ENCODE measurements around the gene LDHAL6B. TPM values are rescaled to one million over a fixed set of nuclear protein-coding genes. Genes with fewer than 3 reads are reported as not detected.

Gene LDHAL6B
- total RNA-seq, 2 donors from 2014 or later: not detected

- Histone ChIP-seq H3K4me1 (peaks cover 24% of the 10 kb centered on the region), H3K36me3 (replicated peaks in 1 of 2; ENCODE audit: insufficient read depth in 1 of 2, low read depth in 2 of 2) (no peaks in the 10 kb centered on the region), H3K9me3 (no peaks in the 10 kb centered on the region), H3K4me3 (no peak overlapping the region), H3K27me3 (no peaks in the 10 kb centered on the region), H3K27ac (peak overlapping the region in 2 of 4 donors; percentile 27 to 65)
- no peak for TF ChIP-seq CTCF (IDR thresholded peaks at IDR 0.05)
- TF ChIP-seq POLR2A (IDR thresholded peaks at IDR 0.05): no peak
- DNase-seq (no peak), ATAC-seq (no peak)
- intact Hi-C loops (cut with DNase I): no loop called here
- 91 to 98% methylated on average over 4 to 6 of the region's 8 CpGs for WGBS, 2 donors
Measured at GRCh38 chr15:59171067-59171397, 35.6 kb upstream of the LDHAL6B start.

- Histone ChIP-seq H3K9me3 (no peaks in the 10 kb centered on the region), H3K36me3 (replicated peaks in 1 of 2; ENCODE audit: insufficient read depth in 1 of 2, low read depth in 2 of 2) (no peaks in the 10 kb centered on the region), H3K27me3 (no peaks in the 10 kb centered on the region), H3K4me1 (peaks cover 13% of the 10 kb centered on the region), H3K4me3 (no peak overlapping the region), H3K27ac (no peak overlapping the region)
- intact Hi-C loops (cut with DNase I): no loop called here
- DNase-seq (no peak), ATAC-seq (no peak)
- 96 to 97% methylated on average over 7 of the region's 7 CpGs for WGBS, 2 donors
- no peak for TF ChIP-seq CTCF (IDR thresholded peaks at IDR 0.05)
- no peak for TF ChIP-seq POLR2A (IDR thresholded peaks at IDR 0.05)
Measured at GRCh38 chr15:59172289-59172901, 34.2 kb upstream of the LDHAL6B start.

GRCh38 chr15:59173194-59173593 lies 33.4 kb upstream of the LDHAL6B start:
- Histone ChIP-seq H3K4me1 (peaks cover 13% of the 10 kb centered on the region), H3K9me3 (no peaks in the 10 kb centered on the region), H3K27me3 (no peaks in the 10 kb centered on the region), H3K36me3 (replicated peaks in 1 of 2; ENCODE audit: insufficient read depth in 1 of 2, low read depth in 2 of 2) (no peaks in the 10 kb centered on the region), H3K4me3 (no peak overlapping the region), H3K27ac (no peak overlapping the region)
- no peak for TF ChIP-seq CTCF (IDR thresholded peaks at IDR 0.05)
- TF ChIP-seq POLR2A (IDR thresholded peaks at IDR 0.05): no peak
- no peak for DNase-seq
- intact Hi-C loops (cut with DNase I): no loop called here
- 95 to 97% methylated on average over 5 of the region's 5 CpGs for WGBS, 2 donors
- no peak for ATAC-seq

- WGBS, 2 donors: 89 to 91% methylated on average over 12 of the region's 12 CpGs
- intact Hi-C loops (cut with DNase I): no loop called here
- Histone ChIP-seq H3K27me3 (no peaks in the 10 kb centered on the region), H3K9me3 (no peaks in the 10 kb centered on the region), H3K4me3 (no peak overlapping the region), H3K4me1 (peaks cover 13% of the 10 kb centered on the region), H3K36me3 (replicated peaks in 1 of 2; ENCODE audit: insufficient read depth in 1 of 2, low read depth in 2 of 2) (no peaks in the 10 kb centered on the region), H3K27ac (peak overlapping the region in 1 of 4 donors; percentile 48)
- TF ChIP-seq POLR2A (IDR thresholded peaks at IDR 0.05) (no peak), CTCF (IDR thresholded peaks at IDR 0.05) (no peak)
- no peak for DNase-seq
- no peak for ATAC-seq
Measured at GRCh38 chr15:59174151-59174834, 32.4 kb upstream of the LDHAL6B start.

All from body of pancreas (tissue), 4 donors.